AG04449 (cell line): Measurements from ENCODE around the gene ANKHD1.

Experiments used
- CTCF ChIA-PET: fragments of 350-600 bp; formaldehyde crosslinking; extraction: SDS; loops from one replicate; lab custom pipeline; 2021; ENCODE audit warnings: antibody characterized with exemption; lab: Yijun Ruan, JAX
- POLR2A ChIA-PET: fragments of 400-600, 350-600 bp; formaldehyde crosslinking; extraction: SDS; loops from one replicate; lab custom pipeline; 2020; ENCODE audit warnings: antibody characterized with exemption, inconsistent platforms; lab: Yijun Ruan, JAX
- DNase-seq: peaks from one replicate; pipeline ENCODE4 v3.0.0-alpha.2; 2010; ENCODE audit warnings: low read depth, low spot score
- H3K4me3 ChIP-seq: 2 replicates; pipeline ENCODE4 v1.5.1; 2011; ENCODE audit warnings: low read depth, mild to moderate bottlenecking, control low read depth, low read length
- TF ChIP-seq, protein P1 (sequence below): IDR thresholded peaks from one replicate; pipeline ENCODE4 v1.5.1; 2011; ENCODE audit warnings: mild to moderate bottlenecking, moderate library complexity, low read length, control low read depth, inconsistent platforms; ENCODE audit not compliant: insufficient read depth; ENCODE audit errors: missing control alignments

The ANKHD1 gene

DNA sequence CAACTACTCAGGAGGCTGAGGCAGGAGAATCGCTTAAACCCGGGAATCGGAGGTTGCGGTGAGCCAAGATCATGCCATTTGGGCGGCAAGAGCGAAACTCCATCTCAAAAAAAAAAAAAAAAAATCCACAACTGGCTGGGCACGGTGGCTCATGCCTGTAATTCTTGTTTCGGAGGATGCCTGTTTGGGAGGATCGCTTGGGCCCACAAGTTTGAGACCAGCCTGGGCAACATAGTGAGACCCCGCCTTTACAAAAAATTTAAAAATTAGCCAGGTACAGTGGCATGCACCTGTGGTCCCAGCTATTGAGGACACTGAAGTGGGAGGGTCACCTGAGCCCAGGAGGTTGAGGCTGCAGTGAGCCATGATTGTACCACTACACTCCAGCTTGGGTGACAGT lies 144.0 kb downstream of the ANKHD1 start:
- POLR2A ChIA-PET, result interaction anchor here (0.7 kb wide), 1 partner anchor 97 kb away, joined by 3 read pairs; no protein-coding TSS in a partner anchor
- TF ChIP-seq, protein P1, sequence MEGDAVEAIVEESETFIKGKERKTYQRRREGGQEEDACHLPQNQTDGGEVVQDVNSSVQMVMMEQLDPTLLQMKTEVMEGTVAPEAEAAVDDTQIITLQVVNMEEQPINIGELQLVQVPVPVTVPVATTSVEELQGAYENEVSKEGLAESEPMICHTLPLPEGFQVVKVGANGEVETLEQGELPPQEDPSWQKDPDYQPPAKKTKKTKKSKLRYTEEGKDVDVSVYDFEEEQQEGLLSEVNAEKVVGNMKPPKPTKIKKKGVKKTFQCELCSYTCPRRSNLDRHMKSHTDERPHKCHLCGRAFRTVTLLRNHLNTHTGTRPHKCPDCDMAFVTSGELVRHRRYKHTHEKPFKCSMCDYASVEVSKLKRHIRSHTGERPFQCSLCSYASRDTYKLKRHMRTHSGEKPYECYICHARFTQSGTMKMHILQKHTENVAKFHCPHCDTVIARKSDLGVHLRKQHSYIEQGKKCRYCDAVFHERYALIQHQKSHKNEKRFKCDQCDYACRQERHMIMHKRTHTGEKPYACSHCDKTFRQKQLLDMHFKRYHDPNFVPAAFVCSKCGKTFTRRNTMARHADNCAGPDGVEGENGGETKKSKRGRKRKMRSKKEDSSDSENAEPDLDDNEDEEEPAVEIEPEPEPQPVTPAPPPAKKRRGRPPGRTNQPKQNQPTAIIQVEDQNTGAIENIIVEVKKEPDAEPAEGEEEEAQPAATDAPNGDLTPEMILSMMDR, result no peak
- no peak for DNase-seq
- CTCF ChIA-PET, result interaction anchor here (1.2 to 2.8 kb wide), 2 partner anchors 173 to 183 kb away, joined by 3 to 10 read pairs; no protein-coding TSS in a partner anchor
- H3K4me3 ChIP-seq, result no peak overlapping the region

DNA sequence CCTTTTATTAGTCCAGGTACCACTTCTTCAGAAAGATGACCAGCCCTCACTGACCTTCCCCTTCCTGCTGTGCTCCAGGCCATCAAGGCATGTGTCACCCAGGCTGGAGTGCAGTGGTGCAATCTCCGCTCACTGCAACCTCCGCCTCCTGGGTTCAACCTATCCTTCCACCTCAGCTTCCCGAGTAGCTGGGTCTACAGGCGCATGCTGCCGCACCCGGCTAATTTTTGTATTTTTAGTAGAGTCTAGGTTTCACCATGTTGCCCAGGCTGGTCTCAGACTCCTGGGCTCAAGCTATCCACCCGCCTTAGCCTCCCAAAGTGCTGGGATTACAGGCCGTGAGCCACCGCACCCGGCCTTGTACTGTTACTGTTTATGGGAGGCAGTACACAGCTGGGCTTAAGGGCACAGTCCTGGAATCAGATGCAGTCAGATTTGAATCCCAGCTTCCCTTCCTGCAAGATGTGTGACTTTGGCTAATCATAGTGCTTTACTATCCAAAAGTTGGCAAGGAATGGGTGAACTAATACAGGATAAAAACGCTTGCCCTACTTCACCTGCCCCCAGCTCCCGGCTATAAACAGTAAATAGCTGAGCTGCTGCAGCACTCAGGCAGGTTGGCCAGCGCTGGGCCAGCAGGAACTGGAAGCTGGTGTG lies 145.3 kb downstream of the ANKHD1 start:
- ChIA-PET CTCF (interaction anchor here (0.6 to 3.5 kb wide), 17 partner anchors 11 to 591 kb away, joined by 3 to 36 read pairs (median 5); partner anchors contain the start of genes APBB3, CD14, IK and NDUFA2), POLR2A (interaction anchor here (0.7 to 3.0 kb wide), 12 partner anchors 8 to 153 kb away, joined by 3 to 24 read pairs (median 4); partner anchors contain the start of genes ANKHD1, APBB3, IK and NDUFA2)
- H3K4me3 ChIP-seq, result peak overlapping the region; percentile 33
- no peak for DNase-seq
- TF ChIP-seq, protein P1, result no peak

DNA sequence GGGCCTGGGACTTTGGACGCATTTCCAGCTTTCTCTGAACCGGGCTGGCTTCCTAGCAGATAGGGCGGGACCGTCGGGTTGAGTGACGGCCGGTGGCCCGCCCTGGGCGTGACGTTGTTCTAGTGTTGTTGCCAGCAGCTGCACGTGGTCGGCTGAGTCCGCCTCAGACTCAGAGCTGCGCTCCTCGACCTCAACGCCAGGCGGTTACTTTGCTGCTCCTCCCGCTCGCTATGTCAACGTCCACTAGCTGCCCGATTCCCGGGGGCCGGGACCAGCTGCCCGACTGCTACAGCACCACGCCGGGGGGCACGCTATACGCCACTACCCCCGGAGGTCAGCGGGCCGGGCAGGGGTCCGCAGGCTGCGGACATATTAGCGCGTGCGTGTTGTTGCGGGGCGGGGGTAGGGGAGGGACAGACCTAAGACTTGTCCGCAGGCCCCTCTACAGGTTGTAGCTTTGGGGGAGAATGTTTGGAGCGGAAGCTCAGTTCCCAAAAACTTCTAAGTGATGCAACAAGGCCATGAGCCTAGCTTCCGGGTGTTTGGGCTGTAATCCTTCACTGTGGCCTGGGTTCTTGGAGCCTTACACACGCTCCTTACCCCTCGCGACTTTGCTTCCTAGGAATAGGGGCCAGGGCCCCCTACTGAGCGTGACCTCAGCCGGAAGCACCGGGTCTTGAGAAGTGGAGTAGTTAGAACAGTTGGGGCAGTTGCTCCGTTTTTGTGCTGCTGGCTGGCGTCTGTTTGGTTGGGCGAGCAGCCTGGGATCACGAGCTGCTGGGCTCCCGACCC lies 146.1 kb downstream of the ANKHD1 start, which contains the start of gene EIF4EBP3:
EIF4EBP3 (plus strand) TSS at position 155 of the 792 bp plus-strand sequence; CDS start at position 231, 76 bp downstream.
- TF ChIP-seq, protein P1, result peak; percentile 70
- DNase-seq, result peak; percentile 77
- peak within 1 kb of the TSS; percentile 49 for H3K4me3 ChIP-seq
- ChIA-PET POLR2A (interaction anchor here (0.7 to 3.0 kb wide), 12 partner anchors 9 to 152 kb away, joined by 3 to 24 read pairs (median 4); partner anchors contain the start of genes ANKHD1, APBB3, IK and NDUFA2), CTCF (interaction anchor here (0.8 to 3.5 kb wide), 18 partner anchors 10 to 185 kb away, joined by 3 to 36 read pairs (median 4); partner anchors contain the start of genes APBB3, CD14, IK and NDUFA2)

DNA sequence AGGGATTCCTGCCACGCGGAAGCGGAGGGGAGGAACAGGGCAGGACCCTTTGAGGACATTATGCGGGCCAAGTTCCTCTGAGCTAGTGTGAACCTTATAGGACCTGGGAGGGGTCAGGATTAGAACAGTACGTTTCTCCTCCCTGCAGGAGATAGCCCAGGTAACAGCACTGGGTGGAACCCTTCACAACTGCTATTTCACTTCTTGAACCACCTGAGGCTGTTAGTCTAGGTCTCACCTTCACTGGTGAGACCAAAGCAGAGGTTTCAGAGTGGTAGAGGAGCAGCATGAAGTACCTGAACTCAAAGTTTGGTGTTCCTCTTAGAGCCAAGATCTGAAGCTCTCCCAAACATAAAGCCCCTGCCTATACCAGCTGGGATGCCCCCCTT lies 146.7 kb downstream of the ANKHD1 start:
- TF ChIP-seq, protein P1, result no peak
- peak overlapping the region; percentile 49 for H3K4me3 ChIP-seq
- ChIA-PET CTCF (interaction anchor here (1.2 to 3.5 kb wide), 11 partner anchors 9 to 175 kb away, joined by 3 to 36 read pairs (median 9); partner anchors contain the start of genes APBB3, CD14, SLC35A4 and SRA1), POLR2A (interaction anchor here (1.1 to 3.0 kb wide), 7 partner anchors 9 to 147 kb away, joined by 3 to 24 read pairs (median 7); partner anchors contain the start of genes ANKHD1, APBB3, IK and NDUFA2)
- no peak for DNase-seq

DNA sequence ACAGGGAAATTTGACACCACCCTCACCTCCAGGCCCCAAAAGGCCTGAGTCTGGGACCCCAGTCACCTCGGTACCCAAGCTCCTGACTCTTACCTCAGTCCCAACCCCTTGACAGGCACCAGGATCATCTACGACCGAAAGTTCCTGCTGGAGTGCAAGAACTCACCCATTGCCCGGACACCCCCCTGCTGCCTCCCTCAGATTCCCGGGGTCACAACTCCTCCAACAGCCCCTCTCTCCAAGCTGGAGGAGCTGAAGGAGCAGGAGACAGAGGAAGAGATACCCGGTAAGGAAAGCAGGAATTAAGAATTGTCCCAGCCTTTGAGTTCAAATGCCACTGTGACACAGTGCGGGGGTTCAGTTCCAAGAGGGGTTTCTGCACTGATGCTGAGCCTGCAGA lies 147.2 kb downstream of the ANKHD1 start:
- CTCF ChIA-PET, result interaction anchor here (1.0 to 3.5 kb wide), 8 partner anchors 9 to 90 kb away, joined by 3 to 36 read pairs (median 10); partner anchors contain the start of genes APBB3, CD14, SLC35A4 and SRA1
- H3K4me3 ChIP-seq, result no peak overlapping the region
- POLR2A ChIA-PET, result interaction anchor here (2.3 to 3.0 kb wide), 3 partner anchors 8 to 99 kb away, joined by 11 to 24 read pairs (median 22); partner anchors contain the start of genes APBB3, IK, NDUFA2 and SLC35A4
- DNase-seq, result no peak
- TF ChIP-seq, protein P1, result no peak
